Fibroblast of skin of left biceps (primary cell): ENCODE results near the gene GZMM.
"Not testable (repeated sequence)": the region's sequence is repeated elsewhere in the genome, so short reads cannot be mapped to it uniquely, and the experiment has no call there.

ENCODE experiments used
- DNase-seq, 2 experiments: peaks; one replicate each; pipeline ENCODE4 v3.0.0-alpha.2; 2013; ENCODE audit warnings: low read depth in 2 of 2

GZMM gene

GRCh38 chr19:583198-583967 is 39.5 kb downstream of the GZMM start:
- DNase-seq: no peak

GRCh38 chr19:583968-584239 is 40.1 kb downstream of the GZMM start:
- DNase-seq: no peak

GRCh38 chr19:584240-585001 is 40.6 kb downstream of the GZMM start:
- DNase-seq: no peak

- DNase-seq: not testable (repeated sequence)
Observed at GRCh38 chr19:585146-585545, 41.3 kb downstream of the GZMM start.

GRCh38 chr19:585551-586110 is 41.8 kb downstream of the GZMM start:
- no peak for DNase-seq

GRCh38 chr19:588093-588740 is 44.4 kb downstream of the GZMM start:
- peak; percentile 36 to 37 for DNase-seq

- no peak for DNase-seq
Observed at GRCh38 chr19:588741-589692, 45.2 kb downstream of the GZMM start.

- DNase-seq: no peak
Observed at GRCh38 chr19:589693-590395, 46.0 kb downstream of the GZMM start, which contains the start of gene HCN2. TSS of gene HCN2 (plus strand) at chr19:589881. CDS start at chr19:589946, 65 bp downstream.

GRCh38 chr19:590396-590745 is 46.5 kb downstream of the GZMM start:
- no peak for DNase-seq

GRCh38 chr19:590750-591098 is 46.9 kb downstream of the GZMM start:
- no peak for DNase-seq

- DNase-seq: no peak
Observed at GRCh38 chr19:591099-591958, 47.5 kb downstream of the GZMM start.

- no peak for DNase-seq
Observed at GRCh38 chr19:592101-592500, 48.2 kb downstream of the GZMM start.

GRCh38 chr19:593055-593454 is 49.2 kb downstream of the GZMM start:
- DNase-seq: no peak

GRCh38 chr19:593505-593904 is 49.7 kb downstream of the GZMM start:
- DNase-seq: no peak

GRCh38 chr19:594265-594870 is 50.5 kb downstream of the GZMM start:
- no peak for DNase-seq

GRCh38 chr19:595326-596262 is 51.7 kb downstream of the GZMM start:
- DNase-seq: no peak

GRCh38 chr19:596263-596655 is 52.4 kb downstream of the GZMM start:
- no peak for DNase-seq
